ENCODE measurements around the gene MYO7A.

DNA sequence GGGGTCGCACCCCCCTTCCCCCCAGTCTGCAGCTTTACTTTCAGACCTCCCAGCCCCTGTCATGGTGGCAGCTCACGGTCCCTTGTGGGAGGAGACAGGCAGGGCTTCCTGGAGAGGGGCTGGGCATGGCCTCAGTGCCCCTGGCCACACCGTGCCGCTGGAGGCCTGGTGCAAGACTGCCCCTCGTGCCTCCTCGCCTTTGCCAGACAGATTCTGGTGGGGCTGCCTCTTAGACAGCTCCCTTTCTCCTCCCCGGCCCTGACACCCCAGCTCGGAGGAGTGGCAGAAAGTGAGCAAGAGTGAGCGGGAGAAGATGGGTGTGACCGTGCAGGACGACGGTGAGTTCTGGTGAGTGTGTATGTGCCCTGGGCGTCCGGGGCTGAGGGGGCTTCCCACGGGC, 12.1 kb upstream of the MYO7A start:
- TF ChIP-seq, protein P1, sequence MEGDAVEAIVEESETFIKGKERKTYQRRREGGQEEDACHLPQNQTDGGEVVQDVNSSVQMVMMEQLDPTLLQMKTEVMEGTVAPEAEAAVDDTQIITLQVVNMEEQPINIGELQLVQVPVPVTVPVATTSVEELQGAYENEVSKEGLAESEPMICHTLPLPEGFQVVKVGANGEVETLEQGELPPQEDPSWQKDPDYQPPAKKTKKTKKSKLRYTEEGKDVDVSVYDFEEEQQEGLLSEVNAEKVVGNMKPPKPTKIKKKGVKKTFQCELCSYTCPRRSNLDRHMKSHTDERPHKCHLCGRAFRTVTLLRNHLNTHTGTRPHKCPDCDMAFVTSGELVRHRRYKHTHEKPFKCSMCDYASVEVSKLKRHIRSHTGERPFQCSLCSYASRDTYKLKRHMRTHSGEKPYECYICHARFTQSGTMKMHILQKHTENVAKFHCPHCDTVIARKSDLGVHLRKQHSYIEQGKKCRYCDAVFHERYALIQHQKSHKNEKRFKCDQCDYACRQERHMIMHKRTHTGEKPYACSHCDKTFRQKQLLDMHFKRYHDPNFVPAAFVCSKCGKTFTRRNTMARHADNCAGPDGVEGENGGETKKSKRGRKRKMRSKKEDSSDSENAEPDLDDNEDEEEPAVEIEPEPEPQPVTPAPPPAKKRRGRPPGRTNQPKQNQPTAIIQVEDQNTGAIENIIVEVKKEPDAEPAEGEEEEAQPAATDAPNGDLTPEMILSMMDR (IDR thresholded peaks at IDR 0.05) = no peak
- no peak for TF ChIP-seq POLR2A (IDR thresholded peaks at IDR 0.05)
- TF ChIP-seq EP300 (IDR thresholded peaks at IDR 0.05) = no peak

Measured in ovary (tissue), 3 donors.